Activated CD8-positive, alpha-beta memory T cell treated with anti-CD3 and anti-CD28 coated beads, Interleukin-2, amount 50 U/mL, for 1 hour (primary cell): ENCODE results near the gene FBXO46.
"Not testable (repeated sequence)": the region's sequence is repeated elsewhere in the genome, so short reads cannot be mapped to it uniquely, and the experiment has no call there.

ENCODE experiments used
- DNase-seq: peaks from one replicate; pipeline ENCODE4 v3.0.0-alpha.2; 2020; ENCODE audit errors: extremely low read depth

The FBXO46 gene

GRCh38 chr19:45766869-45767346 lies 36.2 kb upstream of the FBXO46 start:
- no peak for DNase-seq

DNA sequence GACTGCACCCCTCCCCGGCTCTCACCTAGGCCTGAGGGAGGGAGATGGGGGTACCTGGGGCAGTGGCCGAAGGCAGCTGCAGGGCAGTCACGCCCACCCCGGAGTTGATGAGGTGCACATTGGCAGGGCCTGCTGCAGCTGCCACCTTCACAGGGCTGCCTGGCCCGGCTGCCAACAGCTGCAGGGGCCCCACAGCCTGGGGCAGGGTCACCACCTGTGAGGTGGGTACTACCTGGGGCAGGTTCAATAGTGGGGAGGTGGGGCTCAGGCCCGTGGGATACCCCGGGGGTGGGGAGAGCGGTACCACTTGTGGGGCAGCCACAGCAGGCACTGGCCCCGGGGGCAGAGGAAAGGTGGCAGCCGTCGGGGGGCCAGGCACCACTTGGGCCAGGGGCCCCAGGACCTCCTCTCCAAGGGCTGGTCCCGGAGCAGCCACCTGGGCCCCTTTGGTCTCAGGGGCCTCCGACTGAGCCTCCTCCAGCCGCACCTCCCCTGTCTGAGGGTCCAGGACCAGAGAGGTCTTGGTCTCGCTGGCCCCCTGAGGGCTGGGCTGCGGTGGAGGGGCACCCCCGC lies 35.7 kb upstream of the FBXO46 start:
- no peak for DNase-seq

- no peak for DNase-seq
Observed at GRCh38 chr19:45765702-45766295, 35.1 kb upstream of the FBXO46 start.

DNA sequence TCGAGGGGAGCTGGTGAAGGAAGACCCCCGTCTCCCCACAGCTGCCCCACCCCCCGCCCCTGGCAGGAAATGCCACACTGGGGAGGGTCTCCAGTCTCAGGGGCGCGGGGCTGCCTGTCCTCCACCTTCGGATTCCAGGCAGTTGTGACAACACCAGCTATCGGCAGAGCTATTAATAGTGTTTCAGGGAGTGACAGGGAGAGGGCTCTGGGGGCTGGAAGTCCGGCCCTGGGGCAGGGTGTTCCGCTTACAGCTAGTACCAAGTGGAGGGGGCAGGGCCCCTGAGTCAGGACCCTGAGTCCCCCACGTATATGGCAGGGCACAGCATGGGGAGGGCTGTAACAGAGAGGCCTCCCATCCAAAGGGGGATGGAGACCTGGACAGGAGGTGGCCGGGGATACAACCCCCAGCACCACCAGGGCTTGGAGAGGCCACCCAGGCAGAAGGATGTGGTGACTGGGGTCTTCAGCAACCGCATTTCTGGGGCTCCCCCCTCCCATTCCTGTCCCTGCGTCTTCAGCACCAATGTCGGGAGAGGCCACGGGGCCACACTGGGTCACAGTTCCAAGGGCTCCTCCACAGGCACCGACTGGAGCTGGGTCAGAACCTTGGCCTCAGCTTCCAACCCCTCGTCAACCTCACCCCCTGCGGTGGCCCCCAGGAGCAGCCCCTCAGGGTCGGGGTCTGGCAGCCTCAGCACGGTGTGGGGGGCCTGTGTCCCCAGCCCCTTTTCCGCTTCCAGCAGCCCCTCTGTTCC lies 34.4 kb upstream of the FBXO46 start:
- no peak for DNase-seq

- DNase-seq = no peak
Observed at GRCh38 chr19:45764475-45764874, 33.8 kb upstream of the FBXO46 start.

GRCh38 chr19:45763691-45764294 lies 33.1 kb upstream of the FBXO46 start:
- DNase-seq = no peak

- DNase-seq = no peak
Observed at GRCh38 chr19:45762870-45763631, 32.4 kb upstream of the FBXO46 start.

DNA sequence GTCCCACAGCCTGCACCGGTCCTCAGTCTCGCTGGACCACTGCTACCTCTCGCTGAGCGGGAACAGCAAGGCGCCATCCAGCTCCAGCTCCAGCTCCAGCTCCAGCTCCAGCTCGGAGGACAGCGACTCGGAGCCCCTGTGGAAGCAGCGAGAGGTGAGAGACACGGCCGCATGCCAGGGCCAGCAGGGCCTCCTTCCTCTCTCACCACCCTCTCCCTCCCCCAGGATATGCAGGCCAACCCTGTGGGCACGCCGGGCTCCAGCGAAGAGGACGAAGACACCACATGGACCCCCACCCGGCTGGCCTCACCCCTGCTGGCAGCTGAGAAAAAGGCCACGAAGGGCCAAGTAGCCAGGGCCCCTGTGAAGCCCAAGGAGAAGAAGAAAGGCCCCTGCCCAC lies 31.0 kb upstream of the FBXO46 start:
- no peak for DNase-seq

- no peak for DNase-seq
Observed at GRCh38 chr19:45758921-45759320, 28.2 kb upstream of the FBXO46 start.

DNA sequence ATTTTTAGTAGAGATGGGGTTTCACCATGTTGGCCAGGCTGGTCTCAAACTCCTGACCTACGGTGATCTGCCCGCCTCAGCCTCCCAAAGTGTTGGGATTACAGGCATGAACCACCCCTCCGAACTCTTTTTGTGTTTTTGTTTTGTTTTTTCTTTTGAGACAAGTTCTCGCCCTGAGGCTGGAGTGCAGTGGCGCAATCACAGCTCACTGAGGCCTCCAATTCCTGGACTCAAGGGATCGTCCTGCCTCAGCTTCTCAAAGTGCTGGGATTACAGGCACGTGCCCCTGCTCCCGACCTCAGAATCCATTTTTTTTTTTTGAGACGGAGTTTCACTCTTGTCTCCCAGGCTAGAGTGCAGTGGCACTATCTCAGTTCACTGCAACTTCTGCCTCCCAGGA lies 27.0 kb upstream of the FBXO46 start:
- no peak for DNase-seq

DNA sequence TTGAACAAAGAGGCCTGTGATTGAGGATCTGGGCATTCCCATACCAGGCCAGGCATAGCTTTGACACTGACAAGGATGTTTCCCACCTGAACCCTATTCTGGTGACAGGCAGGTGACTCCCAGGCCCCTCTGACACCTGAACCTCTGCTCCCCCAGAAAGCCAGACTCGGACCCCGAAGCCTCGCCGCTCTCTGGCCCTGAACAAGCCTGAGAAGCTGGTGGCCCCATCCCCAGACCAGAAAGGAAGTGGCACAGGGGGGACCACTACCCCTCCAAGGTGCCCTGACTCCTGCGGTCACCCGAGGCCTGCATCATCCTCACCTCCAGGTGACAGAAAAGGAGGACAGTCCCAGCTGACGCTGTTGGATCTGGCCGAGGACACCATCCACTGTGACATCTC lies 23.6 kb upstream of the FBXO46 start:
- no peak for DNase-seq

GRCh38 chr19:45753548-45753947 lies 22.9 kb upstream of the FBXO46 start:
- no peak for DNase-seq

DNA sequence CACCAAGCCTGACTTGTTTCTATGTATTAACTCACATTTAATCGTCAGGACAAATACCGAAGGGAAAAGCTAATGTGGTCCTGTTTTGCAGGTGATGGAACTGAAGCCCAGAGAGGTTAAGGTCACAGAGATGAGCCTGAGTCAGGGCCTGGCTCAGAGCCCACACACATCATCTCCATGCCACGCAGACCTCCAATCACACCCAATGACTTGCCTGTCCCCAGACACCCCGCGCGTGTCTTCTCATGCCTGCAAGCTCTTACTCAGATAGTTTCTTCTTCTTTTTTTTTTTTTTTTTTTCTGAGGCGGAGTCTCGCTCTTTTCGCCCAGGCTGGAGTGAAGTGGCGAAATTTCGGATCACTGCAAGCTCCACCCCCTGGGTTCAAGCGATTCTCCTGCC lies 21.9 kb upstream of the FBXO46 start:
- DNase-seq = no peak

DNA sequence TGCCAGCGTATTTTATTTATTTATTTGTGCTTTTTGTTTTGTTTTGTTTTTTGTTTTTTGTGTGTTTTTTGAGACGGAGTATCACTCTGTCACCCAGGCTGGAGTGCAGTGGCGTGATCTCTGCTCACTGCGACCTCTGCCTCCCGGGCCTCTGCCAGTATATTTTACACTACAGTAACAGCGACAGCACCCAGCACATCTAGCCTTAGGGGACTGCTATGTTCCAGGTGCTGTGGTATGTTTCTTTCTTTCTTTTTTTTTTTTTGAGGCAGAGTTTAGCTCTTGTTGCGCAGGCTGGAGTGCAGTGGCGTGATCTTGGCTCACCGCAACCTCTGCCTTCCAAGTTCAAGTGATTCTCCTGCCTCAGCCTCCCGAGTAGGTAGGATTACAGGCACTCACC lies 20.8 kb upstream of the FBXO46 start:
- not testable (repeated sequence) for DNase-seq

DNA sequence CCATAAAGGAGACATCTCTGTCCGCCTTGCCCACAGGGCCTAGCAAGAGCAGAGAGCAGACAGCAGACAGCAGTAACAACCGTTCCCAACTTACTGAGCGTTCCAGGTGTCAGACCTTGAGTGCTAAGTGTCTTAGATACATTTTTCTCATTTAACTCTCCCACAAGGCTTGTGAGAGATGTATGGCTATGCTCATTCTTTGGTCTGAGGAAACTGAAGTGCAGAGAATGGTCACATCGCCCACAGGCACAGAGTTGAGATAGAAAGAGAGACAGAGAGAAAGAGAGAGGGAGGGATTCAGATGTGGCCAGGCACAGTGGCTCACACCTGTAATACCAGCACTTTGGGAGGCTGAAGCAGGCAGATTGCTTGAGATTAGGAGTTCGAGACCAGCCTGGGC lies 16.8 kb upstream of the FBXO46 start:
- DNase-seq = no peak

DNA sequence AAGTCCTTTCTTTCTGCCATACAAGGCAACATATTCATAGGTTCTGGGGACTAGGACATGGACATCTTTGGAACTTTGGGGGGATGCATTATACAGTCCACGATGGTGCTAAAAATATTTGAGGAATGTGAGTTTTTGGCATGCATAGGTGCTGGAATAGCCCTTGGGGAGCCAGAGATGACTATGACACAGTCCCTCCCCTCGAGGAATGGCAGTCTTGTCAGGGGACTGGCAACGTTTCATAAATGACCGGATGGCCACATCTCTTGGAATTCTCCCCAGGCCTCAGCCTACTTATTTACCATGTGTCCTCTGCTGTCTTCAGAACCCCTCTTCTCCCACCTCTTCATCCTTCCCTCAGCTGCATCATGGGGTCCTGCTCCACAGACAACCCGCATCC lies 16.2 kb upstream of the FBXO46 start:
- DNase-seq = no peak

DNA sequence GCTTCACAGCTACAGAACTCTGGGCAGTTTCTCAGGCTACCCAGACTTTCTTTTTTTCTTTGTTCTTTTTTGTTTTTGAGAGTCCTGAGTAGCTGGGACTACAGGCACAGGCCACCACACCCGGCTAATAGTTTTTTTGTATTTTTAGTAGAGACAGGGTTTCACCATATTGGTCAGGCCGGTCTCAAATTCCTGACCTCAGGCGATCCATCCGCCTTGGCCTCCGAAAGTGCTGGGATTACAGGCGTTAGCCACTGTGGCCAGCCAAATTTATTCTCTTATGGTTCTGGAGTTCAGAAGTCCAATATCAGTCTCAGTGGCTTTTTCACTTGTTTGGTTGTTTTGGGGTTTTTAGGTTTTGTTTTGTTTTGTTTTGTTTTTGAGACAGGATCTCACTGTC lies 14.9 kb upstream of the FBXO46 start:
- no peak for DNase-seq

- no peak for DNase-seq
Observed at GRCh38 chr19:45742969-45743368, 12.3 kb upstream of the FBXO46 start.

DNA sequence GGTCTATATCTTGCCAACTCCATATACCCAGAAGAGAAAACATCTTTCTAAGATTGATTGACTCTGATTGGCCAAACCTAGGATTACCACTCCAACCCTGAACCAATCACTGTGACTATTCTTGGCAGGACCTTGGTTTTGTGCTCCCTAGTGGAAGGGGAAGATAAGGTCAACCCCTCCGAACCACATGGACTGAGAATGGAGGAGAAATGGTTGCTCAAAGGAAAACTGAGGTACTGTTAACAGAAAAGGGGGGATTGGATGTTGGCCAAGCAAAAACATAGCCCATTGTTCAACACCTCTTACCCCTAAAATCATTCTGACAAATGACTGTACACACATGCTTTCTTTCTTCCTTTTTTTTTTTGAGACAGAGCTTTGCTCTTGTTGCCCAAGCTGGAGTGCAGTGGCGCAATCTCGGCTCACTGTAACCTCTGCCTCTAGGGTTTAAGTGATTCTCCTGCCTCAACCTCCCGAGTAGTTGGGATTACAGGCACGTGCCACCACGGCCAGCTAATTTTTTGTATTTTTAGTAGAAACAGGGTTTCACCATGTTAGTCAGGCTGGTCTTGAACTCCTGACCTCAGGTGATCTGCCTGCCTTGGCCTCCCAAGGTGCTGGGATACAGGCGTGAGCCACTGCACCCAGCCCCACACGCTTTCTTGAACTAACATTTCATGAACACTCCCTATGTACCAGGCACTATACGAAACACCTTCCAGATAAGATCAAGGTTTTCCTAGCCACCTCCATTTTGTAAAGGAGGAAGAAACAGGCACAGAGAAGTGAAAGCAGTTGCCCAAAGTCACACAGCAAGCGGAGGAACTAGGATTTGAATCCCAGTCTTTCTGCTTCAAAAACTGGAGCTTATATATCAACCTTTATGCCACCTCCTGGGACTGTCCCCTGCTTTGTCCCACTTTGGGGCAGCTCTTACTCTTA lies 9.1 kb upstream of the FBXO46 start:
- no peak for DNase-seq

DNA sequence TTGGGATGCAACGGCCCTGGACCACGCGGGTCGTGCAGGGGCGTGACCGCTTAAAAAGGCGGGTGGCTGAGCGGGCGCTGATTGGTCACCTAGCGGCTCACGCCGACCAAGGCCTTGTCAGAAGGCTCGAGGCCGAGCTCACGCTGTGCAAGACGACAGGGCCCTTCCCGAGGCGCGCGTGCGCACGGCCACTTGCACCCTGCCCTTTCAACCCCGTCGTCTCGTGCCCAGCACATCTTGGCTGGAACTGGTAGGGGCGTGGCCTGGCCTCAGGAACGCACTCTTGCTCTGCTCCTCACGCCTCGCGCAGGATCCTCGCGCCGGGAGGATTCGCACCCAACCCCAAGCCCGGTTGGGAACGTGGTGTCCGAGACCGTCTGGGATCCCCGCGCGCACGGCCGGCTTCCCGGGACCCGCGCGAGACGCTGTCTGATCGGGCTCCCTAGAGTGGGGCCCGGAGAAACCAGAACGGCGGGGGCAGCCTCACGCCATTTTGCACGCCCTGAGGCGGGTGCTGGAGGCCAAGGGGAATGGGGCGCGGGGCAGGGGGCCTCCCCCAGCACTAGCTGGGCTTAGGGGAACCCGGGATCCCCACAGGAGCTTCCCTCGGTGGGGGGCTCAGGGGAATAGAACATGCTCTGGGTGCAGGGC lies 2.6 kb upstream of the FBXO46 start, which contains the start of gene MEIOSIN:
Gene MEIOSIN, plus strand, starts transcription at position 280 of the 651 bp plus-strand sequence. CDS start 1,938 bp downstream, outside the sequence.
- DNase-seq = no peak
